Hippocampal formation (tissue), 2 donors: ENCODE data around the gene DIP2C.
"Not testable (repeated sequence)": the region's sequence is repeated elsewhere in the genome, so short reads cannot be mapped to it uniquely, and the experiment has no call there.

Experiments
- DNase-seq, 2 donors: peaks; one replicate each; lab custom pipeline; 2025; lab: John Stamatoyannopoulos, UW

DIP2C gene

GRCh38 chr10:373015-373414 lies 316.5 kb downstream of the DIP2C start:
- no peak for DNase-seq

GRCh38 chr10:372566-372965 lies 316.9 kb downstream of the DIP2C start:
- DNase-seq, result no peak

GRCh38 chr10:371515-371914 lies 318.0 kb downstream of the DIP2C start:
- no peak for DNase-seq

- no peak for DNase-seq
Measured at GRCh38 chr10:370449-370825, 319.0 kb downstream of the DIP2C start.

- no peak for DNase-seq
Measured at GRCh38 chr10:369684-370448, 319.6 kb downstream of the DIP2C start.

- no peak for DNase-seq
Measured at GRCh38 chr10:369221-369683, 320.2 kb downstream of the DIP2C start.

GRCh38 chr10:368579-369220 lies 320.8 kb downstream of the DIP2C start:
- DNase-seq, result no peak

- DNase-seq, result not testable (repeated sequence)
Measured at GRCh38 chr10:368107-368506, 321.4 kb downstream of the DIP2C start.

- DNase-seq, result no peak
Measured at GRCh38 chr10:367636-368035, 321.8 kb downstream of the DIP2C start.

- DNase-seq, result no peak
Measured at GRCh38 chr10:366186-366585, 323.3 kb downstream of the DIP2C start.

- DNase-seq, result no peak
Measured at GRCh38 chr10:364267-364775, 325.1 kb downstream of the DIP2C start.

- no peak for DNase-seq
Measured at GRCh38 chr10:363152-363551, 326.3 kb downstream of the DIP2C start.

GRCh38 chr10:361203-362081 lies 328.0 kb downstream of the DIP2C start:
- no peak for DNase-seq

GRCh38 chr10:360653-361052 lies 328.8 kb downstream of the DIP2C start:
- no peak for DNase-seq

- no peak for DNase-seq
Measured at GRCh38 chr10:359762-360161, 329.7 kb downstream of the DIP2C start.

GRCh38 chr10:359093-359492 lies 330.4 kb downstream of the DIP2C start:
- peak in 1 of 2 donors; percentile 27 for DNase-seq

- no peak for DNase-seq
Measured at GRCh38 chr10:357201-357950, 332.1 kb downstream of the DIP2C start.

- no peak for DNase-seq
Measured at GRCh38 chr10:356452-356851, 333.0 kb downstream of the DIP2C start.

- no peak for DNase-seq
Measured at GRCh38 chr10:354901-355617, 334.4 kb downstream of the DIP2C start.

- DNase-seq, result no peak
Measured at GRCh38 chr10:352476-353235, 336.8 kb downstream of the DIP2C start.
